CD4-positive, alpha-beta T cell treated with Interferon alpha-2 for 1 hour (primary cell): ENCODE measurements around the gene PRR12.
"Not testable (repeated sequence)": the region's sequence is repeated elsewhere in the genome, so short reads cannot be mapped to it uniquely, and the experiment has no call there.

Experiments
- DNase-seq, 2 donors: peaks; one replicate each; pipeline ENCODE4 v3.0.0-alpha.2; 2020 to 2022

The PRR12 gene

DNA sequence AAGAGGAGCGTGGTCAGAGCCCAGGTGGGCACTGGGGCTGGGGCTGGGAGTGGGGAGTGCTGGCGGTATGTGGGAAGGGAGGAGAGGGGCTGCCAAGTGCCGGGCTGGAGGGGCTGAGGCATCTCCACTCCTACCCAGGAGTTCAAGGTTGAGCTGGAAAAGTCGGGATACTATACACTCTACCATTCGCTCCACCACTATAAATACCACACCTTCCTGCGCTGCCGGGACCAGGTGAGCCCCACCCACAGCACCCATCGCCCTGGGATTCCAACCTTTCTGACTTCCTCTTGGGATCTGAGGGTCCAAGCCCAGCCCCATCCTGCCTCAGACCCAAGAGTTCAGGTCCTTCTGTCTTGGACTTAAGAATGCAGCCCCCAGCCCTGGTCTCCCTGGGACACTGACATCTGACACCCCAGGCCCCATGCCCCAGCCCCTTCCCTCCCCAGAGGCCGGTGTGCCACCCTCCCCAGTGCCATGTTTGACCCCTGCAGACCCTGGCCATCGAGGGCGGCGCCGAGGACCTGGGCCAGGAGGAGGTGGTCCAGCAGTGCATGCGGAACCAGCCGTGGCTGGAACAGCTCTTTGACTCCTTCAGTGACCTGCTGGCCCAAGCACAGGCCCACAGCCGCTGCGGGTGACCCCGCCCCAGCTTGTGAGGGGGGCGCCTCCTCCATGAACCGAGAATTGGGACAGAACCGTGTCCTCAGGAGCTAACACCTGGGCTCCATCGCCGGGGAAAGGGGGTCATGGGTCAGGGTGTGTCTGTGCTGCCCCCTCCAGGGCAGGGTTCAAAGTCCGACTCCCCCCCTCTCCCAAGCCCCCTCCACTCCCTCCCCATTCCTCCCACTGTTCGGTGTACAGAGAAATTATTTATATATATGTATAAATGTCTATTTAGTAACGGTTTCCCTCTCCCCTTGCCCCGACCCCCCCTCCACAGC lies 34.3 kb downstream of the PRR12 start:
- no peak for DNase-seq

DNA sequence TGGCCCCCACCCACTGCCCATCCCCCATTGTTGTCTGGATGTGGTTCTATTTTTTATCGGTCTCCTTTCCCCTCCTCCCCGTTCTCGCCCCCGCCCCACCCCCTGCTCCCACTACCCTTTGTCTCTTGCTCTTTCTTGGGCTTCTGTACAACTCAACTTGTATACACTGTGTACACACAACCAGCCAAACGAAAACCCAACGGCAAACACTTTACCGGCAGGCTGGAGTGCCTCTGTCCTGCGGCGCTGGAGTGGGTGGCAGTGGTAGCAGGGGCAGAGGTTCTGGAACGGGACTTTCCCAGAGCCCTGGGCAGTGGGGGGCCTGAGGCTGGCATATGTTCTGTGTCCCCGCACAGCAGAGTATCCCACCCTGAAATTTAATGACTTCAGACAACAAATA lies 35.2 kb downstream of the PRR12 start:
- DNase-seq, result no peak

DNA sequence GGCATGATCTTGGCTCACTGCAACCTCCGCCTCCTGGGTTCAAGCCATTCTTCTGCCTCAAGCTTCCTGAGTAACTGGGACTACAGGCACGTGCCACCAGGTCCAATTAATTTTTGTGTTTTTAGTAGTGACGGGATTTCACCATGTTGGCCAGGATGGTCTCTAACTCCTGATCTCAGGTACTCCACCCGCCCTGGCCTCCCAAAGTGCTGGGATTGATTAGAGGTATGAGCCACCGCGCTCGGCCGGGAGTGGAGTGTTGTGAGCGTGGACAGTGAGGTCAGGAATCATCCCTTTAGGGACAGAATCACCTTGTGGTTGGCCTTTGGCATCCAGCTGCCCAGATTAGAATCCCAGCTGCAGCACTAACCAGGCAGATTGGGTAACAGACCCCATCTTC lies 38.7 kb downstream of the PRR12 start:
- no peak for DNase-seq

DNA sequence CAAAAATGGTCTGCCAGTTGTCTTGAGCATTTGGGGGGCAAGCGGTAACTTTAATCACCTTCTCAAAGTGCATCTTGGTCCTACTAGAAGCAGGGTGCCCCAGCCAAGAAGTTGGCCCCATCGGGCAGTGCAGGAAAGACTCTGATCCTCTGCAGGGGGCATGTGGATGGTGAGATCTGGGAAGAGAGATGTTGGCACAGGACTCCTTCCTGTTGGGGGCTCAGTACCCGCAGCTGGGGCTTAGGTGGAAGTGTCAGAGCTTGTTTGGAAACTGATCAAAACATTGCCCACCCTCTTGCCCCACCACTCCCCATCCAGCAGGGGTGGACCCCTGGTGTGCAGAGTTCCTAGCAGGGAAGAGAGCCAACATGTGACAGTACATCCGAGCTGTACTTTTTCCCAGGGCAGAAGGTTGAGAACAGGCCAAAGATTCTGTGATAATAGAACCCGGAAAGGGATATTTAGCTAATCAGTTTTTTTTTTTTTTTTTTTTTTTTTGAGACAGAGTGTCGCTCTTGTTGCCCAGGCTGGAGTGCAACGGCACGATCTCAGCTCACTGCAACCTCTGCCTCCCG lies 40.1 kb downstream of the PRR12 start:
- no peak for DNase-seq

DNA sequence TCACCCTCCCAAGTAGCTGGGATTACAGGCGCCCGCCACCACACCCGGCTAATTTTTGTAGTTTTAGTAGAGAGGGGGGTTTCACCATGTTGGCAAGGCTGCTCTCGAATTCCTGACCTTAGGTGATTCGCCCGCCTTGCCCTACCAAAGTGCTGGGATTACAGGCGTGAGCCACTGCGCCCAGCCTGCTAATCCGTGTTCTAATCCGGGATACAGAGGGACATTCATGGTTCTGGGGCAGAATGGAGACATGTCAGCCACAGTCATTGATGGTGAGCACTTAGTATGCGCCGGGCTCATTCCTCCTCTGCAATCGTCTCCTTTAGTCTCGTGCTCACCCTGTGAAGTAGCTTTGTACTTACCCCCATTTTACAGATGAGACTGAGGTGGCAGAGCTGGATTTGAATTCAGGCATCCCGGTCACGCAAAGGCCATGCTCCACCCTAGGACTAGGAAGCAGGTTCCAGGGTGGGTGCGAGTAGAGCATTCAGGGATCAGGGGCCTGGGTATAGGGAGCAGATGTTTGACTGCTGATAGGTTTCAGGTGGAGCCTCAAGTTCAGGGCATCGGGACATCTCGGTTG lies 40.7 kb downstream of the PRR12 start:
- no peak for DNase-seq

DNA sequence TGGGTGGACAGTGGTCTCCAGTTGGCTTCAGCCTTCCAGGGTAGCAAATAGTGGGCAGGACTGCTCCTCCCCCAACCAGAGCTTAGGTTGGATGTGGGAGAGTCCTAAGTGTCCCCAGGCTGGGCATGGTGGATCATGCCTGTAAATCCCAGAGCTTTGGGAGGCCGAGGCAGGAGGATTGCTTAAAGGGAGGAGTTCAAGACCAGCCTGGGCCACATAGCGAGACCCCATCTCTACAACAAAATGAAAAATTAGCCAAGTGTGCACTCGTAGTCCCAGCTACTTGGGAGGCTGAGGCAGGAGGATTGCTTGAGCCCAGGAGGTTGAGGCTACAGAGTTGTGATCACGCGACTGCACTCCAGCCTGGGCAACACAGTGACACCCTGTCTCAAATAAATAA lies 41.6 kb downstream of the PRR12 start:
- no peak for DNase-seq

DNA sequence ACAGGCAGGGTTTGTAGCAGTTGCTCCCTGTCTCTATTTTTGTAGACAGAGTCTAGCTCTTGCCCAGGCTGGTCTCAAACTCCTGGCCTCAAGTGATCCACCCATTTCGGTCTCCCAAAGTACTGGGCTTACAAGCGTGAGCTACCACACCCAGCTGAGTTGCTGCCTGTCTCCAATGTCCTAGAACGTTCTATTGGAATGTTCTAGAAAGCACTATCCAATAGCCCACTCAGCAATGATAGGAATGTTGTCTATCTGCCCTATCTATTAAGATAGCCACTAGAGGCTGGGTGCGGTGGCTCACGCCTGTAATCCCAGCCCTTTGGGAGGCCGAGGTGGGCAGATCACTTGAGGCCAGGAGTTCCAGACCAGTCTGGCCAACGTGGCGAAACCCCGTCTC lies 42.3 kb downstream of the PRR12 start:
- not testable (repeated sequence) for DNase-seq

DNA sequence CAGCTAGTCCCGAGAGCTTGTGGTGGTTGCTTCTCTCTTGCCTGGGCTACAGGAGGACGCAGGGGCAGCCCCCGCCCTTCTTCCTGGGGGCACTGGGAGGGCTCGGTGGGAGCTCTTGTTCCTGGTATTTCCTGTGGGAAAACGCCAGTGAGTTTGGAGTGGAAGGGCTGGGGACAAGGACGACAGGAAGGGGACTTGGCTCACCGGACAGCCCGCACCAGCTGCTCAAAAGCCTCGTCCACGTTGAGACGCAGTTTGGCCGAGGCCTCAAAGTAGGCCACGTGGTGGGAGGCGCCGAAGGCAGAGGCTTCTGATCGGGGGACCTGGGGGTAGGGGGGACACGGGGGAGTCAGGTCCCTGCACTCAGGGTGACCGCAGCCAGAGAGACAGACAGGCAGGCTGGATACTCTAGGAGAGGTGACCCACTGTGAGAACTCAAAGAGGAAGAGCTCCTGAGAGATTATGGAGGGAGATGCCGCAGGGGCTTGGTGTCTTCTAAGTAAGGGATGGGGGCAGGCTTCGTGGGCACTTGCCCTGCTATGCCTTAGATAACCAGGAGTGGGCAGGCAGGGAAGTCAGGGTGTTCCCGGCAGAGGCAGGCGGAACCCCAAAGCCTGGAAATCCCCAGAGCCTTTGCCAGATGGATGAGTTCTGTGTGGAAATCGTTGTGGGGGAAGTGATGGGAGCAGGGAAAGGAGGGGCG lies 44.7 kb downstream of the PRR12 start:
- DNase-seq, result no peak

DNA sequence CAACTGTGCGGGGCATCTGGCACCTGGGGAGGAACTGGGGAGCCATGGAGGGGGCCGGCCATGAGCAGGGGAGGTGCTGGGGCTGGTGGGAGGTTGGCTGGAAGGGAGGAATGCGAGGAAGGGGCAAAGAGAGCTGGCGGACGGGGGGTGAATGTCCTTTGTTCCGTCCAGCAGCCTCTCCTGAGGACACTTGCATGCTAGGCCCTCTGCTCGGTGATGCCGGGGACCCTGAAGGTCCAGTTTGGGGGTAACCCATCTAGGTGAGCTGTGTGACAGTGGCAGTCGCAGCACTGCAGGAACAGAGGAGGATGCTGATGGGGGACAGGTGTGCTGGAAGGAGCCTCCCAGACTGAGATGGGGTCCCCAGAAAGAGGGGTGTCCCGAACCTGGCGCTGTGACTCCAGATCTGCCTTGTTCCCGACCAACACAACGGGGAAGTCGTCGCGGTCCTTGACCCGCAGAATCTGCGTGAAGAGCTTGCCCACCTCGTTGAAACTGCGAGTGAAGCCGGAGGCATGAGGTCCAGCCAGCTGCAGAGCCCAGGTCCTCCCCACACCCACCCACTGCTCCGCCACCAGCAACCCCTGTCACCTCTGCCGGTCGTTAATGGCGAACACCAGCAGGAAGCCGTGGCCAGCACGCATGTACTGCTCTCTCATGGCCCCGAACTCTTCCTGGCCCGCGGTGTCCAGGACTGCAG lies 45.4 kb downstream of the PRR12 start:
- no peak for DNase-seq

DNA sequence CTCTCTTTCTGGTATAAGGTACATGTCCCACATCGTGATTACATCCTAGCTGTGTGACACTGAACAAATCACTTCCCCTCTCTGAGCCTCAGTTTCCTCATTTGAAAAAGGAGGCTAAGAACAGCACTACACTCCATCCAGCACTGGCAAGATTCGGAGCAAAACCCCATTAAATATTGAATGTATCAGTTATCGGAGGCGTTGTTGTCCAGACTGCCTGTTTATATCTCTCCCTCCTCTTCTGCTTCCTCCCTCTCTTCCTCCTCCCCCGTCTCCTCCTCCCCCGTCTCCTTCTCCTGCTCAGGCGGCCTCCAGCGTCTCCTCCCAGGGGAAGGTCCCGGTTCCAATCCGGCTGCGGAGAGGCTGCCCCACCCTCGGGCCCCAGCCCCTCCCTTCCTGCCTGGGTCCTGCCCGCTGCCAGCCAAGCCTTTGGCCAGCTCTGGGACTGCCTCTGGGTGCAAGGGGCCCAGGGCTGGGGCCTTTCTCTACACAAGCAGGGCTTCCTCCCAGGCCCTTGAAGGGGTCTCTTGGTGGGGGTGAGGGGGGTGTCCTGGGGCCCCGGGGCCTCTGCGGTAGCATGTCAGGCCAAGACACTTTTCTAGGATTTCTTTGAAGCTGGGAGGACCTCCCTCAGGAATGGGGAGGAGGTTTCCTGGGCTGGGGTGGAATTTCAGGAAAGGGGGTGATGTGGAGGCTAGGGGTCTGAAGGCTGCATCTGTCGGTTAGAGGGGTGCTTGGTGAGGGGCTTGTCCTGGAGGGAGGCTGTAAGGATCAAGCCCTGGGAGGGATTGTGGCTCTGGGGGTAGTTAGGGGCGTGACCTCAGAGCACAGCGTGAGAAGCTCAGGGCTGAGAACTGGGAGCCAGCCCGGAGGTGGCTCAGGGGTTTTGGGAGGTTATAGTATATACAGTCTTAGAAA lies 47.1 kb downstream of the PRR12 start:
- no peak for DNase-seq

DNA sequence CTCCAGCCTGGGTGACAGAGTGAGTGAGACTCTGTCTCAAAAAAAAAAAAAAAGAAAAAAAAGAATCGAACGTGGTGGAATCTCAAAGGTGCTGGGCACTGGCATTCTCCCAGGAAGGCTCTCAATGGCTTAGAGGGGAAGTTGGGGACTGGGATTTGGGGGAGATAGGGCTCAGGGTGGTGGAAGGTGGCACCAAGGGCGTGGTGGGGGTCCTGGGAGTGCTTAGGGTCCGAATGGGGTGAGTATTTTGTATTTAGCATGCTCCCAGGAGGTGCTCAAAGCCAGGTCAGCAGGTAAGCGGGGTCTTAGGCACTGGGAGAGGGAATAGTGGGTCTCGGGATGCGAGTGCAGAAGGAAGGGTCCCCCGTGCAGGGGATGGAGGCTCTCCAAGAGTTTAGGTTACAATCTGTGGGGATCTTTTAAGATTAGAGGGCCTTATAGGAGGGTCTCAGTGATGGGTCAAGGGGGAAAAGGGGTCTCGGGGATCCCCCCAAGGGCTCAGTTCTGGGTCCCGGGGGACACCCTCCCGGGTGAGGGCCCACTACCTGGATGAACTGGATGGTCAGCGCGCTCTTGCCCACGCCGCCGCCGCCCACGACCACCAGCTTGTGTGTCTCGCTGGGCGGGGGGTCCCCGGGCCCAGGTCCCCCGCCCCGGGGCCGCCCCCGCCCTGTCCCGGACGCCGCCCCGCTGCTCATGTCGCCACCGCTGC lies 48.6 kb downstream of the PRR12 start:
- no peak for DNase-seq

DNA sequence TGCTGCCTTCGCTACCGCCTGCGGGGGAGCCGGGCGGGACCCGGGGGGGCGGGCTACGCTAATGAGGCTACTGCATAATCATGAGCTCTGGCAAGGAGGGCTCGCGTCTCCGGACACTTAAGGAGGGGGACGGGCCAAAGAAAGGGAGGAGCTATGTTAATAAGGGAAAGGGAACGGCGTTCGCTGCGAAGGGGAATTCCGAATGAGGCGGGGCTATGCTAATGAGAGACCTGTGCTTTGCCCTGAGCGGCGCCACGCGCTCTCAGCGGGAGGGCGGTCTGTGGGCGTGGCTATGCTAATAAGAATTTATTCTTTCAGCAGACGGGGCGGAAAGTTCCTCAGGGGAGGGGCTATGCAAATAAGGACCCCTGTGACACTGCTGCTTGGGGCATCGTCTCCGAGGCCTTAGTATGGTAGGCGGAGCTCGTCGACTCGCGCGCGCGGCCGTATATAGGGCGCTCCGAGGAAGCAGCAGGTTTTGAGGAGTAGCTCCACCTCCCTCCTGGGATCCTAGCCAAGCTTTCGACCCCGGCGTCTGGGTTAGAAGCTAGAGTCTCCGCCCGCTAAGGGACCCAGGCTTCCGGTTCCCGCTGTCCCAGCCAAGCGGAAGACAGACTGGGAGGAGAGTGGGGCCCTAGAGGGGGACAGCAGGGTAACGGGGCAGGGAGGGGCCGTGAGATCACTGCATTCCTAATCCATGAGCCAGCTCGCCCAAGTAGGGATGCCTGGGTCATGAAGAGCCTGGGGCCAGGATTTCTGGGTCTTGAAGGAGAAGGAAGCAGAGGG lies 49.3 kb downstream of the PRR12 start, which contains the start of gene RRAS:
TSS of gene RRAS (minus strand) at position 31 of the 786 bp plus-strand sequence. CDS start 45 bp downstream, outside the sequence.
- peak; percentile 100 for DNase-seq

DNA sequence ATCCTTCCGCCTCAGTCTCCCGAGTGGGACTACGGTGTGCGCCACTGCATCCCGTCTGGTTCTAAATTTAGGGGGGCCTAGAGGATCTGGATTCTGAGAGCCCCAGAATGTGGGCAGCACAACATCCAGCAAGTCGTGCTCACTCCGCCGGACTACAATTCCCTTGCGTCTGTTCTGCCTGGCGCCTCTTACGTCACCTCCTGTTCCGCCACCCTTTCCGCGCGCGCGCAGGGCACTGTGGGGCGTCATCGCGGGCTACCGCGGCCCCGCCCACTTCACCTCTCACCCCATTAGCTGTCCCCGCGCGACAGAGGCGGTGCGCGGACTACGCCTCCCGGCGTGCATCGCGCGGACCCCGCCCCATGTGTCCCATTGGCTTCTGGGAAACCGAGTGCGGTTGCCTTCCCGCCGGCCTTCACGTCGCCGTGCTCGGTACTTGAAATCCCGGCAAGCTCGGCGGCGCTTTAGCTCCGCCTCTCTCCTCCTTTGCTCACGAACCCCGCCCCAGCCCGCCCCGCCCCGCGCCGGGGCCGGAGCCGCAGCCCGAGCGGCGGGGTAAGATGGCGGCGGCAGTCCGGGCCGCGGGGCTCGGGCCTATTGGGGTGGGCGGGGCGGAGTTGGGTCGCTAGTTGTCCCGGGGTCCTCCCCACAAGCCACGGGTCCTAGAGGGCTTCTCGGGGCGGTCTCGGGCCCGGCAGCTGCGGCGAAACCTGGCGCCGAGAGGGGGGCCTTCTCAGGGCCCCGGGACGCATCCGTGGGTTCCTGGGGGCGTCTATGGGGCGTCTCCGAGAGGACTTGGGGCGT lies 50.9 kb downstream of the PRR12 start, which contains the start of gene SCAF1:
TSS of gene SCAF1 (plus strand) at position 522 of the 804 bp plus-strand sequence. CDS start 2,818 bp downstream, outside the sequence.
- peak; percentile 100 for DNase-seq

DNA sequence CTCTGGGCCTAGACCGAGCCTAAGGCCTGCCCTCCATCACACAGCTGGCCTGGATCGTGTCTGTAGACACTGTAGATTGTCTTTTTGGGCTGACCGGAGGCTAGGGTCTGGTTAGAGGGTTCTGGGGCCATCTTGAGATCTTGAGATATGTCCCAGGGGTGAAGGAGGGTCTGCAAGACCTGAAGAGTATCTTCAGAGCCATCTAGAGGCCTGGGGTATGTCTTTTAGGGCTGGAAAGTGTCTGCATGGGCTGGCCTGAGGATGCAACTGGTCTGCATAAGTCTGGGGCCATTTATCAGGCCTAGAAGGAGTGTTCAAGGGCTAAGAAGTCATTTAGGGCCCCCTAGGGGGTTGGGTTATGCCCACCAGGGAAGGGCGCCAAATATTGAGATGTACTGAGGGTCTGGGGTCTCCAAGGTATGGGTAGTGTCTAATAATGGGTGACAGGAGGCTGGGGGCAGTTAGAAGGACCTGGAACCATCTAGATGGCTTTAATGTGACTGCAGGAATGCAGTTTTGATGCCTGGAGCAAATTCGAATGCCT lies 51.6 kb downstream of the PRR12 start:
- DNase-seq, result no peak

DNA sequence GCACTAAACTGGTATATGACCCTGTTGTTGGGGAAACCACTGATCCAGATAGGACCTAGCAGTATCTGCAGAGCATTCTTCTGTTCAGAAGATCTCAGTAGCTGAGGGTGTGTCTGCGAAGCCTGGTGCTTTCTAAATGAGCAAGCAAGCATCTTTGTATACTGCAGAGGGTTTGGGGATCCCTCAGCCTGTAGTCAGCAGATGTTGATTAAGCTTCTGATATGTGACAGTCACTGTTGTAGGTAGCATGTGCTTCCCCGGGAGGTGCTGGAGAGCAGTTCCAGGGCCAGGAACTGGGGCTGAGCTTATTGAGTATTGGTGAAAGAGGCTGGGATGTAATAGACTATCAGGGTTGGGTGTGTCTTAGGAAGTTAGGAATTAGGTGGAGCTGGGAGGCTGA lies 52.5 kb downstream of the PRR12 start:
- DNase-seq, result no peak

DNA sequence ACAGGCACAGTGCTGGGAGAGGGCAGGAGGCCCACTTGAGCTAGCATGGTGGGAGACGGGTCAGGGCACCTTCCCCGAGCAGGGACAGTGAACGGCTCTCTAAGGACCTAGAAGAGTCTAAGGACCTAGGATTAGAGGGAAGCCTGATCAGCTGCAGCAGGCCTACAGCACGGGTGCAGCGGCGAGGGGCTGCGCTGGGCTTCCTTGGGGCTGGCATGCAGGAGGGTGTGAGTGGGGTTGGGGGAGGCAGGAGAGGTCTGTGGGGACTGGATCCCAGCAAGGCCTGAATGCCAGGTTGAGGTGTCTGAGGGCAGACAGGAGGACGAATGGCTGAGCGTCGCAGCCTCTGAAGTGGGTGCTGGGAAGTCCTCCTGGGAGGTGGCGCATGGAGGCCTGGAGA lies 54.6 kb downstream of the PRR12 start:
- DNase-seq, result no peak

DNA sequence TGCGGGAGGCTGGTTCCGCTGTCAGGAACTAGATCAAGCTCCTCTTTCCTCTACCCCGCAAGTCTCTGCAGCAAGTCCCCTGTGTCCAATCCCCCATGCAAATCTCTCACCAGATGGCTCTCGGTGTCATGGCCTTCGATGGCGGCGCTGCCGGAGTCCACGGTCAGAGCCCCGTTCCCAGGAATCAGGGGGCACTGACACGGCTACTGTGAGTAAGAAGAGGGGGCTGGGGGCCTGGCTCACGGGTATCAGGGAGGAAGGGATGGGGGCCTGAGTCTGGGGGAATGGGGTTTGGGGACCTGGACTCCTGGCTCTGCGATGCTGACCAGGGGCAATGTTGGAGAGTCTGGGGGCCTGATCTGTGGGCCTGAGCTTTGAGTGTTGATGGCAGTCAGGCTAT lies 55.0 kb downstream of the PRR12 start:
- no peak for DNase-seq

DNA sequence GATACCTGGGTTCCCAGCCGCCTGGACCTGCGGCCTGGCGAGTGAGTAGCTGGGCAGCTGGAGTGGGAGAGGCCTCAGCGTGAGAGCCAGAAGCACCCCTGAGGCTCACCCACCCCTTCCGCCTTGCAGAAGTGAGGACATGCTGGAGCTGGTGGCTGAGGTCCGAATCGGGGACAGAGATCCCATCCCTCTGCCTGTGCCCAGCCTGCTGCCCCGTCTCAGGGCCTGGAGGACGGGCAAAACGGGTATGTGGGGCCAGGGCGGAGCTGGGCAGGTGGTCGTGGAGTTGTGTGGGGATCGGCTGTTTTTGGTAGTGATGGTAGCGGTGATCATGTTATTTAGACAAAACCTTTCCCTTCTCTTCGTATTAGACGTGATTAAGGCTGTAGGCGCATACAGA lies 55.6 kb downstream of the PRR12 start:
- DNase-seq, result no peak
